ENCODE results near the gene ZNF138. TPM values are rescaled to one million over a fixed set of nuclear protein-coding genes. Genes with fewer than 3 reads are reported as not detected.

ZNF138 gene
- total and polyA plus RNA-seq, 2 experiments from 2014 or later = 48.7 to 68.4 TPM

- H3K4me3 ChIP-seq = peak overlapping the region; percentile 68
- H2AFZ ChIP-seq = peak overlapping the region; percentile 97
- peaks cover 93% of the 10 kb centered on the region for H3K27me3 ChIP-seq (ENCODE audit: insufficient read depth)
- TF ChIP-seq REST (IDR thresholded peaks at IDR 0.05; ENCODE audit: unreplicated experiment) (no peak), ZNF114 (CRISPR knock-in tag; IDR thresholded peaks at IDR 0.05) (no peak), NANOG (IDR thresholded peaks at IDR 0.05; ENCODE audit: borderline replicate concordance) (no peak), ZNF331 (CRISPR knock-in tag; IDR thresholded peaks at IDR 0.05; ENCODE audit: low read depth) (no peak), STAT1 (IDR thresholded peaks at IDR 0.05; ENCODE audit: unreplicated experiment) (no peak), CTCF (conservative IDR thresholded peaks at IDR 0.05; ENCODE audit: low read depth in 2 of 2) (no peak), ETS1 (IDR thresholded peaks at IDR 0.05) (no peak), CREB1 (CRISPR knock-in tag; IDR thresholded peaks at IDR 0.05; ENCODE audit: low read depth) (no peak), EZH2phosphoT487 (IDR thresholded peaks at IDR 0.05; ENCODE audit: unreplicated experiment) (no peak), EZH2 (IDR thresholded peaks at IDR 0.05; ENCODE audit: low read depth, unreplicated experiment) (no peak), POLR2AphosphoS5 (IDR thresholded peaks at IDR 0.05; ENCODE audit: low read depth) (no peak), JUNB (IDR thresholded peaks at IDR 0.05; ENCODE audit: unreplicated experiment) (no peak), ZNF462 (CRISPR knock-in tag; IDR thresholded peaks at IDR 0.05) (no peak)
- DNase-seq (ENCODE audit: low spot score) (no peak), ATAC-seq (no peak)
- no peaks in the 10 kb centered on the region for H3K4me1 Mint-ChIP-seq
- peaks cover 51% of the 10 kb centered on the region for H3K27me3 Mint-ChIP-seq (ENCODE audit: insufficient read depth, low read depth, poor library complexity)
- no peaks in the 10 kb centered on the region for H3K79me2 ChIP-seq (replicated peaks; ENCODE audit: insufficient read depth)
- peak overlapping the region; percentile 95 for H3K4me2 ChIP-seq
- no peak overlapping the region; the same call in 2 of the 3 replicates for H3K4me3 Mint-ChIP-seq
- no peak overlapping the region for H3K27ac Mint-ChIP-seq
- no peaks in the 10 kb centered on the region; the same call in 1 of the 2 replicates for H3K4me1 ChIP-seq (ENCODE audit: insufficient read depth)
- H3K9me3 Mint-ChIP-seq = peaks cover 46% of the 10 kb centered on the region
- no peaks in the 10 kb centered on the region for H3K9me2 ChIP-seq (ENCODE audit: insufficient read depth)
- no peaks in the 10 kb centered on the region for H3K36me3 ChIP-seq (ENCODE audit: insufficient read depth)
- H3F3A ChIP-seq (replicated peaks; ENCODE audit: low read depth) = no peaks in the 10 kb centered on the region
- H4K20me1 ChIP-seq (replicated peaks; ENCODE audit: insufficient read depth) = no peaks in the 10 kb centered on the region
- H3K36me3 Mint-ChIP-seq (ENCODE audit: low read depth) = peaks cover 4% of the 10 kb centered on the region; the same call in 1 of the 3 replicates
- H3K27ac ChIP-seq (ENCODE audit: low read depth) = no peak overlapping the region
Measured at GRCh38 chr7:64881461-64882287, 87.4 kb downstream of the ZNF138 start.

Measured in GM23338 (cell line).